GM21786 (cell line): ENCODE data around the gene ADAMTS18.
"Not testable (repeated sequence)": the region's sequence is repeated elsewhere in the genome, so short reads cannot be mapped to it uniquely, and the experiment has no call there.

Experiments
- ATAC-seq: cut with Tn5 transposase; IDR thresholded peaks from one replicate; pipeline ENCODE4 v1.9.1; 2021; ENCODE audit not compliant: unreplicated experiment

The ADAMTS18 gene, protein sequence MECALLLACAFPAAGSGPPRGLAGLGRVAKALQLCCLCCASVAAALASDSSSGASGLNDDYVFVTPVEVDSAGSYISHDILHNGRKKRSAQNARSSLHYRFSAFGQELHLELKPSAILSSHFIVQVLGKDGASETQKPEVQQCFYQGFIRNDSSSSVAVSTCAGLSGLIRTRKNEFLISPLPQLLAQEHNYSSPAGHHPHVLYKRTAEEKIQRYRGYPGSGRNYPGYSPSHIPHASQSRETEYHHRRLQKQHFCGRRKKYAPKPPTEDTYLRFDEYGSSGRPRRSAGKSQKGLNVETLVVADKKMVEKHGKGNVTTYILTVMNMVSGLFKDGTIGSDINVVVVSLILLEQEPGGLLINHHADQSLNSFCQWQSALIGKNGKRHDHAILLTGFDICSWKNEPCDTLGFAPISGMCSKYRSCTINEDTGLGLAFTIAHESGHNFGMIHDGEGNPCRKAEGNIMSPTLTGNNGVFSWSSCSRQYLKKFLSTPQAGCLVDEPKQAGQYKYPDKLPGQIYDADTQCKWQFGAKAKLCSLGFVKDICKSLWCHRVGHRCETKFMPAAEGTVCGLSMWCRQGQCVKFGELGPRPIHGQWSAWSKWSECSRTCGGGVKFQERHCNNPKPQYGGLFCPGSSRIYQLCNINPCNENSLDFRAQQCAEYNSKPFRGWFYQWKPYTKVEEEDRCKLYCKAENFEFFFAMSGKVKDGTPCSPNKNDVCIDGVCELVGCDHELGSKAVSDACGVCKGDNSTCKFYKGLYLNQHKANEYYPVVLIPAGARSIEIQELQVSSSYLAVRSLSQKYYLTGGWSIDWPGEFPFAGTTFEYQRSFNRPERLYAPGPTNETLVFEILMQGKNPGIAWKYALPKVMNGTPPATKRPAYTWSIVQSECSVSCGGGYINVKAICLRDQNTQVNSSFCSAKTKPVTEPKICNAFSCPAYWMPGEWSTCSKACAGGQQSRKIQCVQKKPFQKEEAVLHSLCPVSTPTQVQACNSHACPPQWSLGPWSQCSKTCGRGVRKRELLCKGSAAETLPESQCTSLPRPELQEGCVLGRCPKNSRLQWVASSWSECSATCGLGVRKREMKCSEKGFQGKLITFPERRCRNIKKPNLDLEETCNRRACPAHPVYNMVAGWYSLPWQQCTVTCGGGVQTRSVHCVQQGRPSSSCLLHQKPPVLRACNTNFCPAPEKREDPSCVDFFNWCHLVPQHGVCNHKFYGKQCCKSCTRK (N-terminal part only)

DNA sequence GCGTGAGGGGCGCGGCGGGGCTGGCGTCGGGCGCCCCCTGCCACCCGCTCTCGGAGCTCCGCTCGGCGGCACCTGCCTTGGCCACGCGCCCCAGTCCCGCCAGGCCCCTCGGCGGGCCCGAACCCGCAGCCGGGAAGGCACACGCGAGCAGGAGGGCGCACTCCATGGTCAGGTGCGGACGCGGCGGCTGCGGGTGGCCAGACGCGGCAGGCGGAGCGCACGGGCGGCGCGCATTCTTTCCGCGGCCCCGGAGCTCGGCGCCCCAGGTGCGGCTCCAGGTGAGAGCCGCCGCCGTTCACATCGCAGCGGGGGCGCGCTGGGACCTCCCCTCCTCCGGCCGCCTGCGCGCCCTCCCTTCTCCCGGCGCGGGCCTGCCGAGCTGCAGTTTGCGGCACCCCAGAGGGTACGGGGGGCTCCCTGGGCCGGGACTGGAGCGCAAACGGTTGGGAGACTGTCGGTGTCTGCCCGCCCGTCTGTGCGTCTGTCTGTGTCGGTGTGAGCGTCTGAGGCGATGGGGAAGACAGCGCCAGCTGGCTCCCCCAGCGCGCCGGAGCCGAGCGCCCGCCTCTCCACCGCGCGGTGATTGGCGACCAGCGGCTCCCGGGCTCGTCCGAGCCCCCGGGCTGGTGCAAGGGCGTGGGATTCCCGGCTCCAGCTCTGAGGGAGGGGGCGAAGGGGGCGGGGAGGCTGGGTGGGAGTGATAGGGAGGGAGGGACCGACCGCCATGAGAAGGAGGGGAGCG lies at the start of gene ADAMTS18:
TSS of gene ADAMTS18 (minus strand) at position 505 of the 742 bp plus-strand sequence. CDS start at position 166, 339 bp downstream.
- ATAC-seq = no peak

DNA sequence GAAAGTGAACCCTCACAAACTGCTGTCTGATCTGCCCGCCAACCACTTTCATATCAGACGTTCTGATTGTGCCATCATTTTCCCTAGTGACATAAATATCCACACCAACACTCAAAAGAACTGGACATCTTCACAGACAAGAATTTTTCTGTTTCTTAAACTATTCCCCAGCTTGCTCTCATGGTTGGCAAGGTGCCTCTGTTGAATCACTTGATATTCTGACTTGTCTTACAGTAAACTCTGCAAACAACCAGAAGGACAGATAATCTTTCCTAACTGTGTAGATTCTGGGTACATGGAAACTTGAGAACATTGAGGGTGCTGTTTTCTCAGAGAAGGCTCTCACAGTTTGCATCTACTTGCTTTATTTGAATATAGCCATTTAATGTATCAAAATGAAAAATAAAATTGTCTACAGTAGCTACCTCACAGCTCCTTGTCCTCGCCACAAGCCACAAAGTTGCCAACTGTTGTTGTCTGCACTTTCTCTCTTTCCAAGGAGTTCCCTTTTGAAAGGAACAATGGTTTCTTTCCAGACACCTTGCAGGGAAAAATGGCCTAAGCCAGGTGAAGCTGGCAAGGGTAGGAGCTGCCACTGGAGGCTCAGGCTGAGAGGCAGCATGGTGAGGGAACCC lies 46.0 kb upstream of the ADAMTS18 start:
- no peak for ATAC-seq

DNA sequence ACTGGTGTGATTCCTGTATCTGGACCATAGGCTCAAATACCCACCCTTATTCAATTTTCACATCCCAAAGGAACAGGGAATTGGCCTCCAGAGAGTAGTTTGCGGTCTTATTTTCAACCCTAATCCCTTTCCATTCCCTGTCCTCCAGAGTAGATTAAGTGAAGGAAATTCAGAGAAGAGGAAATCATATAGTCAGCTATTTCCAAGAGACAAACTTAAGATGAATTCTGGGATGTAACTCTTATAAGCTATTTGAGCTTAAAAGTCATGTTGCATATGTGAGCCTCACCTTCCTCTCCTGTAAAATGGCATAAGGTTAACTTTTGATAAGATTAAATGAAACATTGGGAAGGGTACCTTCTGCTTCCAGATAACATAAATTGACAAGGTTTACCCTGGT lies 37.4 kb upstream of the ADAMTS18 start:
- ATAC-seq = no peak

DNA sequence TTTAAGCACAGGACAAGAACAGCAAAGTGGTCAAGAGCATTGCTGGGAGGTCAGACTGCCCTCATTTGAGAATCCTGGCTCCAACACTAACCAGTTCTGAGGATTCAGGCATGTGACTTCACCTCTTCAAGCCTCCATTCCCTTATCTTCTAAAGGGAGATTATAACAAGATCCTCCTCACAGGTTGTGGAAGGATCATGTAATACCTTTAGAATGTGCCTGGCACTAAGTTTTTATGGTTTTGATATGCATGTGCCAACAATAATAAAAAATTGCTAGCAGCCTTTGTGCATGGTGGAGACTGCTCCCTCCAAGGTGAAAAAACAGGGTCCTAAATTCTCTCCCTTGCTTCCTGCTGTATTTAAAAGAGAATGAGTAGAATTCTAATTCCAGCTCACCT lies 36.0 kb upstream of the ADAMTS18 start:
- no peak for ATAC-seq

- no peak for ATAC-seq
Observed at GRCh38 chr16:77469634-77470033, 34.8 kb upstream of the ADAMTS18 start.

GRCh38 chr16:77468831-77469230 lies 34.0 kb upstream of the ADAMTS18 start:
- ATAC-seq = no peak

GRCh38 chr16:77467821-77468335 lies 33.0 kb upstream of the ADAMTS18 start:
- ATAC-seq = no peak

- not testable (repeated sequence) for ATAC-seq
Observed at GRCh38 chr16:77463659-77464058, 28.8 kb upstream of the ADAMTS18 start.

DNA sequence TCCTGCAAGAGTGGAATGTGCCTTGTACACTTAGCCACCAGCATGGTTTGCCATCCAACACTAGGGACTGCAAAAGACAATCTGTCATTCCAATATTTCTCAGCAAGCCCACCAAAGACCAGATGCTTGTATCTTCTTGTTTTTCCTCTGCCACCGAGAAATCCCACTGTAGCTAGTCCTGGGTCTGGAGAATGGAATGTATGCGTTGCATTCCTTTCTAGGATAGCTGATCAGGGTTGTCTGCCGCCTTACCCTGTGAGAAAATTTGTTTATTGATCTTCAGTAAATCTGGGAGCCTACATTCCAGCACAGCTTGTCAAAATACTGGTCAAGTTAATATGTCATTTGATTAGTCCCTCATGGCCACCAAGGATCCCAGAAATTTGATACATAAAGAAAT lies 28.1 kb upstream of the ADAMTS18 start:
- no peak for ATAC-seq

DNA sequence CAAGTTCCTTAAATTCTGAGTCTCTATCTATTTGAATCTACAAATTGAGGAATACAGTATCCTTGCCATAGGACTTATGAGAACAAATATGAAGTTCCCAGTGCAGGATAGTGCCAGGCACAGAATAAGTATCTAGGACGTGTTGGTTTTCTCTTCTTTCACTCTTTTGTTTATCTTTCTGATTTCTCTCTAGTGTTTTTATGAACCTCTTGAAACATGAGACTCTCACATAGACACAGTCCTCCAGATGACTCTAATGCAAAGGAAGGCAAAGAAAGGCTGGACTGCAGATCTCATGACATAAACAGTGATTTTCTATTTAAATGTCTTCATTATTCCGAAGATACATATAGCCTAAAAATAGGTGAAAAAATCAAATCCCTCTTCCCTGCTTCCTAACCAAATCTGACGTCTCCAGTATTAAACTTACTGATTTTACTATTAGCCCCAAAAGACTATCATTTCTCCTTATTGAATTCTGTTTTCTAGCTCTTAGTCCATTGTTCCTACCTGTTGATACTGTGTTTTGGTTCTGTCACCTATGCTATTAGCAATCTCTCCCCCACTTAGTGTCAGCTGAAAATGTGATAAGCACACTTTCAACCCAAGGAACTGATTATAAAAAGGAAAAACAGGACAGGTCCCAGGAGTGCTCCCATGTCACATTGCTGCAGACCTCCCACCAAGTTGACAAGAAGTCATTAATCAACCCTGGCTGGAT lies 24.9 kb upstream of the ADAMTS18 start:
- no peak for ATAC-seq

DNA sequence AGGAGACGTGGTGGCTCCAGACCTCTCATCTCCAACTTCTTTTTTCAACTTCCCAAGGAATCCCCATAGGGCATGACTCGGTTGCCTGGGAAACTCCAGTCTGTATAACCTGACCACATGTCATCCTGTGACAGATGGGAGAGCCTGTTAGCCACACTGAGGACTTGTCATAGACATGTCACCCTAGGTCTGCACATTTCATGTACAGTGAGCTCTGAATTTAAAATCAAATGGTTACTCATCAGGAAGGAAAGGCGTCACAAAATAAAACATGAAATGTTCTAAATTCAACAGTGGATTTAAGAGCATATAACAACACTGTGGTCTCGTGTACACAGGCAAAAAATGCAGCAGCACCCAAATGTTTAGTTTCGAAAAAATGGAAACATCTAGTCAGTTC lies 22.2 kb upstream of the ADAMTS18 start:
- ATAC-seq = no peak

- no peak for ATAC-seq
Observed at GRCh38 chr16:77452243-77452642, 17.4 kb upstream of the ADAMTS18 start.

DNA sequence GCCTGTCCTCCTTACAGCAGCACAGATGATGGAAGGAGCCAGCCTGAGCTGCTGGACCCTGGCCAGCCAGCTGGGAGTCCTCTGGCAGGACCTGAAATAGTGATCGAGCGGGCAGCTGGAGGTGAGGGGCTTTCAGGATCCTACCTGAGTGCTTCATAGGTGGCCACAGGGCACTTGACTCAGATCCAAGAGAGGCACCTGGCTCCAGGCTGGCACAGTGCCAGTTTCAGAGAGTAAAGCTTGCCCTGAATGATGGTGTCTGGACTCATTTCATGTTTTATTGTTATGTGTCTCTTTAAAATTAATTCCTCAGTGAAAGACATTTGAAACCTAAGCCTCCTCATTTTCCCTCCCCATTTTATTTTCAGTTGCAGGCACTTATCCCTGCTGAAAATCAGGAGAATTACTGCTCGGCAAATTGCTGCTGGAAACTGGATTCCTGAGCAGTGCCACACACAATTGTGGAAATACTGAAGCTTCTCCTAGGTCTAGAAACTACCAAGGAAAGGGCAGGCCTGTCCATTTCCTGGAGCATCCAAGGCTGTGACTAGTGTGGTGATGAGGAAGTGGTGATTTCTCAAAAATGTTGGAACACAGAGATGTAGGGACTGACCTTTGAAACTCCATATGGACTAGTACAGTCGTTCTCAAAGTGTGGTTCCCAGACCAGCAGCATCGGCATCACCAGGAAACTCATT lies 16.1 kb upstream of the ADAMTS18 start:
- ATAC-seq = no peak

- ATAC-seq = no peak
Observed at GRCh38 chr16:77449208-77449607, 14.4 kb upstream of the ADAMTS18 start.

DNA sequence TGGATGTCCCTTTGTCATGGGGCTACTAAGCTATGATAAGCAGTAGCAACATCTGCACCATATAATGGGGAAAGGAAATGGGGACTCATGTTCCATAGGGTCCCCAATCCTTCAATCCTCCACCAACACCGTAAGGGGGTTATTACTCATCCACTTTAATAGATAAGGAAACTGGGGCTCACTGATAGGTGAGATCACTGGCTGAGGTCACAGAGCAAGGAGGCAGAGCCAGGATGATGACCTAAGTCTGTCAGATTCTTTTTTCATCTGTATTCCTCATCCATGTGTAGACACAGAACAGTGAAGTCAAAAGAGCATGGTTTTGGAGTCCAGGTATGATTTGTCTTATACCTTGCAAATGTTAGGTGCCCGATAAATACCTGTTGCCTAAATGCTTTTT lies 10.5 kb upstream of the ADAMTS18 start:
- ATAC-seq = no peak

DNA sequence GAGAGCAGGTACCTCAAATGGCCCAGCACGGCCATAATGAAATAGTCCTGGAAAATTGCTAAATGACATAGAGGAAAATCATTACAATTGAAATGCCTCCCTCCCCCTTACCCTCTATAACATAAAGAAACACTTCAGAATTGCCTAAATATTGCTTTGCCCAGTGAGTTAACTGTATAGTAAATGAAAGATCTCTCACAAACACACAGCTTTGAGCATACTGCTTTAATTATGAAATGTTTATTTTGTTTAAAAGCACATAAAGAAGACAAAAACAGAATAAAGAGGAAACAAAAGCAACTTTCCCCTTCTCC lies 9.3 kb upstream of the ADAMTS18 start:
- no peak for ATAC-seq

GRCh38 chr16:77443357-77444146 lies 8.7 kb upstream of the ADAMTS18 start:
- no peak for ATAC-seq

DNA sequence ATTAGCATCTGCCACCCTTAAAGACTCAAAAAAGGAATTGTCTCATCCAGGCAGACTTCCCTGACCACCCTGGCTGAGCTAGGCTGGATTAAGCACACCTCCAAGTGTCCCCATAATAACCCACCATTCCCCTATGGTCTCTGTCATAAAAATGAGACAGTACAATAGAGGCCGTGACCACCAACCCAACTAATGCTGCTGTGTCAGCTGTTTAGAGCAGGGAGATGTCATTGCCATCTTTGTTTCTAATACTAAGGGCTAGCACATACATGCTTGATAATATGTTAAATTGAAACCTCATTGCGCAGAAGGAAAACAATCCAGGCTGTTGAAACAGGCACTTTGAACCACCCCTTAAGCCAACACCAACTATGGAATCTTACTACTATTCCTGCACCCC lies 7.2 kb upstream of the ADAMTS18 start:
- no peak for ATAC-seq
